ENCODE results near the gene CD99.

CD99 gene

GRCh38 chrX:2785538-2785937, 94.4 kb downstream of the CD99 start:
- no peaks in the 10 kb centered on the region for H3K4me1 ChIP-seq
- no peaks in the 10 kb centered on the region for H3K27me3 ChIP-seq (ENCODE audit: control insufficient read depth, insufficient read depth, low read length)
- no peak overlapping the region for H3K4me2 ChIP-seq (ENCODE audit: low read length)
- H3K36me3 ChIP-seq (ENCODE audit: control insufficient read depth, insufficient read depth, low read length): no peaks in the 10 kb centered on the region
- no peaks in the 10 kb centered on the region for H3K79me2 ChIP-seq
- no peak overlapping the region for H2AFZ ChIP-seq
- no peaks in the 10 kb centered on the region for H3K9me3 ChIP-seq (ENCODE audit: control insufficient read depth, low read length)
- no peak overlapping the region for H3K9ac ChIP-seq
- no peak for TF ChIP-seq CTCF (IDR thresholded peaks at IDR 0.05)
- no peak overlapping the region for H3K27ac ChIP-seq
- H3K4me3 ChIP-seq (ENCODE audit: low read depth, low read length): no peak overlapping the region

DNA sequence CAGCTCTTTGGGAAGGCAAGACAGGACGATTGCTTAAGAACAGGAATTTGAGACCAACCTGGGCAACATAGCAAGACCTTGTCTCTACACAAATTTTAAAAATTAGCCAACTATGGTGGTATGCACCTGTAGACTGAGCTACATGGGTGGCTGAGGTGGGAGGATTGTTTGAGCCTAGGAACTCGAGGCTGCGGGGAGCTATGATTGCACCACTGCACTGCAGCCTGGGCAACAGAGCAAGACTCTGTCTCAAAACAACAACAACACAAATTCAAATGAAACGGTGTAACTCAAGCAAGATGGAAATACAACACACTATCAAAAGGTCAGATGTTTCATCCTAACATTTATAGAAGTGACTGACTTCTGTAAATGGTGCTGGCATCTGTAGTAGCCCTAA, 97.9 kb downstream of the CD99 start:
- Histone ChIP-seq H3K4me2 (ENCODE audit: low read length) (no peak overlapping the region), H3K9me3 (ENCODE audit: control insufficient read depth, low read length) (no peaks in the 10 kb centered on the region), H3K27me3 (ENCODE audit: control insufficient read depth, insufficient read depth, low read length) (no peaks in the 10 kb centered on the region), H3K4me1 (no peaks in the 10 kb centered on the region), H3K9ac (no peak overlapping the region), H3K79me2 (no peaks in the 10 kb centered on the region), H3K36me3 (ENCODE audit: control insufficient read depth, insufficient read depth, low read length) (no peaks in the 10 kb centered on the region), H3K4me3 (ENCODE audit: low read depth, low read length) (no peak overlapping the region), H3K27ac (no peak overlapping the region), H2AFZ (no peak overlapping the region)
- TF ChIP-seq CTCF (IDR thresholded peaks at IDR 0.05): no peak

- Histone ChIP-seq H3K4me2 (ENCODE audit: low read length) (no peak overlapping the region), H3K4me3 (ENCODE audit: low read depth, low read length) (no peak overlapping the region), H2AFZ (no peak overlapping the region), H3K9ac (no peak overlapping the region), H3K4me1 (no peaks in the 10 kb centered on the region), H3K36me3 (ENCODE audit: control insufficient read depth, insufficient read depth, low read length) (no peaks in the 10 kb centered on the region), H3K79me2 (no peaks in the 10 kb centered on the region), H3K9me3 (ENCODE audit: control insufficient read depth, low read length) (no peaks in the 10 kb centered on the region), H3K27ac (no peak overlapping the region), H3K27me3 (ENCODE audit: control insufficient read depth, insufficient read depth, low read length) (no peaks in the 10 kb centered on the region)
- TF ChIP-seq CTCF (IDR thresholded peaks at IDR 0.05): no peak
Measured at GRCh38 chrX:2789569-2789968, 98.5 kb downstream of the CD99 start.
